Retinal pigment epithelial cell (primary cell): ENCODE data around the gene CHSY1.

Experiments used
- DNase-seq: peaks from one replicate; pipeline ENCODE4 v3.0.0-alpha.2; 2010; ENCODE audit warnings: low read depth
- H3K4me3 ChIP-seq: 2 replicates; pipeline ENCODE4 v1.5.1; 2011; ENCODE audit warnings: mild to moderate bottlenecking, low read length, control low read depth, moderate library complexity
- TF ChIP-seq, protein P1 (sequence below): conservative IDR thresholded peaks from 2 replicates; pipeline ENCODE4 v1.5.1; 2011; ENCODE audit warnings: low read depth, low read length, control low read depth, inconsistent platforms

CHSY1 gene

DNA sequence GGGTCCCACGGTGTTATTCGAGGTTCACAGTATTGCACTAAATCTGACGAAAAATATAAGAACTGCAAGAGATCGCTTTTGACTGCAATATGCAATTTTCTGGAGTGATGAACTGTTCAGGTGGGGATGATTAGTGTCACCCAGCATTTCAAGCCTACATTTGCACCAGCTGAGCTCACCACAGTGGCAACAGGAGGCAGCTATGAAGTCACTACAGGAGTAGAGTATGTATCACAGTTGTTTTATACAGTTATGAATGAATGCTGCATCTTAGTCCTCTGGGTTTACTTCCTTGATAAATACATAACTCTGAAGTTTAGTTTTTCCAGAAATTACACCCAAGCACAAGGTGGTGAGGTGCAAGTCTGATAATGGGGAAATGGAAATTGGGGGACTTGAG is 69.6 kb downstream of the CHSY1 start:
- TF ChIP-seq, protein P1, sequence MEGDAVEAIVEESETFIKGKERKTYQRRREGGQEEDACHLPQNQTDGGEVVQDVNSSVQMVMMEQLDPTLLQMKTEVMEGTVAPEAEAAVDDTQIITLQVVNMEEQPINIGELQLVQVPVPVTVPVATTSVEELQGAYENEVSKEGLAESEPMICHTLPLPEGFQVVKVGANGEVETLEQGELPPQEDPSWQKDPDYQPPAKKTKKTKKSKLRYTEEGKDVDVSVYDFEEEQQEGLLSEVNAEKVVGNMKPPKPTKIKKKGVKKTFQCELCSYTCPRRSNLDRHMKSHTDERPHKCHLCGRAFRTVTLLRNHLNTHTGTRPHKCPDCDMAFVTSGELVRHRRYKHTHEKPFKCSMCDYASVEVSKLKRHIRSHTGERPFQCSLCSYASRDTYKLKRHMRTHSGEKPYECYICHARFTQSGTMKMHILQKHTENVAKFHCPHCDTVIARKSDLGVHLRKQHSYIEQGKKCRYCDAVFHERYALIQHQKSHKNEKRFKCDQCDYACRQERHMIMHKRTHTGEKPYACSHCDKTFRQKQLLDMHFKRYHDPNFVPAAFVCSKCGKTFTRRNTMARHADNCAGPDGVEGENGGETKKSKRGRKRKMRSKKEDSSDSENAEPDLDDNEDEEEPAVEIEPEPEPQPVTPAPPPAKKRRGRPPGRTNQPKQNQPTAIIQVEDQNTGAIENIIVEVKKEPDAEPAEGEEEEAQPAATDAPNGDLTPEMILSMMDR, result no peak
- no peak overlapping the region for H3K4me3 ChIP-seq
- DNase-seq, result no peak

DNA sequence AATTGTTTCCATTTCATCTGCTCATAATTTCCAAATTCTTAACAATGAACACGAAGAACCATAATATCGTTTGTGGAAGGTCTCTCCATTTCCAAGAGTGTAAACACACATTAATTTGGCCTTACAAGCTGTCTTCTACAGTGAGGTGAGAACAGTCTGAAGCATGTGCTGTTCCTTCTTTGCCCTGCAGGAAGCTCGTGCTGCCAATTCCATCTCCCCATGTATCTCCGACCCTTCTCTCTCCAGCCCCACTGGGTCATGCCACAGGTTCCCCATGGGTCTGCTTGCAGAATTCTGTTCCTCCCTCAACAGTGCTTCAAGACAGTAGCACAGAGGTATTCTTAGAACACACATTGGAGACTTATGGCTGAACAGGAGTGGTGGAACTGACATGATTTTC is 70.5 kb downstream of the CHSY1 start:
- TF ChIP-seq, protein P1, result no peak
- H3K4me3 ChIP-seq, result no peak overlapping the region
- no peak for DNase-seq

DNA sequence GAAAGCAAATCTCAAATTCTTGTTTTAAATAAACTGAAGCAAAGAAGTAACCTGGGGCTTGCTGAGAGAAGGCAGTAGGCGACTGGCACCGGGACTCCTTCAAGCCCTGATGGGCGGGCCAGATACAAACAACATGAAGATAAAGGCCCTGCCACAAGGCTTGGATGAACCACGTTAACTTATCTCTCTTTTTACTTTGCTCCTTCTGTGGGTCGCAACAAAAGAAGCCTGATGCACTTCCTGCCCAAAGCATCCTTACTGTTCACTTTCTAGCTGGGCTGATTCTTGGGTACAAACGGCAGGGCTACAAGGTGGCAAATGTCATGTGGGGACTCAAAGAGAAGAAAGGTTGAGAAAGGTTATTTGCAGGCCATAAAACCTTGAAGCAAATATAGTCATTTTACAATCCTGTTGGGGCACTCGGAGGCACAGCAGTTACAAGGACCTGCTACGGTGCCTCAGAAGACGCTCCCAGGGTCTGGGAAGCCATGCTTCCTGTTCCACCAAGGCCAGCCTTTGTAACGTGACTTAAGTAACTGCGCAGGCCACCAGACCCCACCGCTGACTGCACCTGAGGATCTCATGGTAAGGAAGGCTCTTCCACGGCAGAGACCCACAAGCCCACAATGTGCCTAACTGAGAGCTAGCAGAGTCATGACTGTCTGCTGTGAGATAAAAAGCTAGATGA is 71.1 kb downstream of the CHSY1 start:
- no peak overlapping the region for H3K4me3 ChIP-seq
- no peak for DNase-seq
- TF ChIP-seq, protein P1, result no peak

DNA sequence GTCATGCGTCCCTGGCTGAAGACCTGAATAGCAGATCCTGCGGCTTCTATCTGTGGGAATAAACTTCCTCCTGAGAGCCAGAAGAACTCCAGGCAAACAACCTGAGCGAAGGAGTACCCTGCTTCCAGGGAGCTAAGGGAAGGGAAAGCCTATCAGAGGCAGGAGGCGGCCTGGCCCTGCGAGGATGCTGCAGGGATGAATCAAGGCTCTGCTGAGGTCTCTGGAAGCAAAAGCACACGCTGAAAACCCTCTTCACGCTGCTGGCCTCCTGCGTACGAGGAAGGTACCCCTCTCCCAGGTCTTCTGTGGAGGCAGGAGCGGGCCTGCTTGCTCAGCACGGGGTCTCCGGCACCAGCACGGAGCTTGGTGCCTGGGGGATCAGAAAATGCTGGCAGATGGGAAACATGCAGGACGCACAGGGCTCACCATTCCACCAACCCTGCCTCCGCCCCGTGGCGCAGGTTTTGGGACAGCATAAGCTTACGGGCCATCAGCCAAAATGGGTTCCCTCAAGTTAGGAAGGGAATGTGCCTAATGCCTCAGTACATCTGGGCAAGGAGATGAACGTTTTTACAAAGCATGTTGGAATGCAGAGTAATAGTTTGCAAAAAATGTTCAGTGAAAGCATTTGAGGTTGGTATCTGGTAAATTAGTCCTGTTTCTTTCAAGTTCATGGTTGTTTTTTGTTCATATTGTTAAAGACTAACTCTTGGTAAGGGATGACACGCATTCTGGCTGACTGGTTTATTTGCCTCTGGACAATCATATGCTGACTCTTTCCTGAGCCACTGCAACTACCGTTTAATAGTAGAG is 72.3 kb downstream of the CHSY1 start:
- H3K4me3 ChIP-seq, result no peak overlapping the region

DNA sequence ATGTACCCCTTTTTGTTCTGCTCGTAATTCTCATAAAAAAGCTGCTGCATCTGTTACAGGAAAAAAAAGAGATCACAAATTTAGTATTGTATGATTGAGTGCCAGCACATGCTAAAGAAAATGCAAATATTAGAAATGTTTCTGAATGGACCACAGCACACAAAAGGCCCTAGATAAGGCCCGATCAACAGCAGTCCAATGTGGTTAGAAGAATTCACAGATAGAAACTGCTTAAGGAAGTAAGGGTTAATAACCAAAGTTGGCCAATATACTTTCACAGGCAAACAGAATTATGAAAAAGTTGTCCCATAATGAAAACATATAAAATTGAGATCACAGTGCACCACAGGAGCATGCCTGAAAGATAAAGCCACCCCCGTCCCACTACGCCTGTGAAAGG is 72.9 kb downstream of the CHSY1 start:
- no peak for DNase-seq
- TF ChIP-seq, protein P1, result no peak
- no peak overlapping the region for H3K4me3 ChIP-seq

More for the DNA sequence above, 72.3 kb downstream of the CHSY1 start:
- DNase-seq, result no peak
- TF ChIP-seq, protein P1, result no peak

DNA sequence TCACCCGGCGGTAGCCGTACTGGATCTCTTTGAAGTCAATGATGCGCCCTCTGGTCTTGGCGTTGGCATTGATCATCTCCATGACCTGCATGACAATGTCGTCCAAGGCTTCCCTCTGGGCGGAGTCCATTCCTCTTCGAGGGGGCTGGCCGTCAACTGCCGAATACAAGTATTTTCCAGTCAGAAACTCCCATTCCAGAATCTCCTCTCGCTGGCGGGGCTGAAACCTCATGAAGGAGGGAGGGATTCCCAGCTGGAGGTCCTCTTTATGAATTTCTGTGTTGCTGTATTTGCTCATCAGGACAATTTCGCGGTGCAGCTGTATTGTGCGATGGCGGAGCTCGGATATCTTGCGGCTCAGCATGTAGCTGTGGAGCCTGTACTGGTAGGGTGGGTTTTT is 73.4 kb downstream of the CHSY1 start:
- TF ChIP-seq, protein P1, result no peak
- DNase-seq, result no peak
- no peak overlapping the region for H3K4me3 ChIP-seq

DNA sequence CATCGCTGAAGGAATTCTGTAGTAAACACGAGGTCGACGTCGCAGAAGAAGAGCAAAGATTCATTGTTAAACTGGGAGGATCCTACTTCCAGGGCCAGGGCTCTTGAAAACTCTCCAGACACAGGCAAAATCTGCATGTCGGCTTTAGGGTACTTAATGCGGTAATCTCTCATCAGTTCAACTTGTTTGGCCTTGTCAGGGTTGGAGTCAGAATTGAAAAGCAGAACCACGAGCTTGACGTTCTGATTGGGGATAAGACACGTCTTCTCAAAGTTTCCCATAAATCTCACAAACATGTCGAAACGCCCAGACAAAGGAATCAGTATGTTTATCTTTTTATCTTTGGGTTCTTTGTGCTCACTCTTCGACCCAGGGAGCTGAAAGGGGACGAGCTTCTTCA is 74.0 kb downstream of the CHSY1 start:
- TF ChIP-seq, protein P1, result no peak
- H3K4me3 ChIP-seq, result no peak overlapping the region
- DNase-seq, result no peak
